PFSK-1 (cell line): ENCODE results near the gene ZNF672.

ENCODE experiments used
- POLR2AphosphoS5 ChIP-seq: IDR thresholded peaks from 2 replicates; pipeline ENCODE4 v1.6.1; 2012; ENCODE audit warnings: low read depth, mild to moderate bottlenecking, control low read depth, low read length, moderate library complexity
- SIN3A ChIP-seq: IDR thresholded peaks from 2 replicates; pipeline ENCODE4 v1.6.1; 2012; ENCODE audit warnings: mild to moderate bottlenecking, low read length, moderate library complexity, borderline replicate concordance; ENCODE audit not compliant: insufficient read depth
- TAF1 ChIP-seq: IDR thresholded peaks from 2 replicates; pipeline ENCODE4 v1.6.1; 2012; ENCODE audit warnings: low read length, control low read depth, borderline replicate concordance; ENCODE audit not compliant: insufficient read depth

DNA sequence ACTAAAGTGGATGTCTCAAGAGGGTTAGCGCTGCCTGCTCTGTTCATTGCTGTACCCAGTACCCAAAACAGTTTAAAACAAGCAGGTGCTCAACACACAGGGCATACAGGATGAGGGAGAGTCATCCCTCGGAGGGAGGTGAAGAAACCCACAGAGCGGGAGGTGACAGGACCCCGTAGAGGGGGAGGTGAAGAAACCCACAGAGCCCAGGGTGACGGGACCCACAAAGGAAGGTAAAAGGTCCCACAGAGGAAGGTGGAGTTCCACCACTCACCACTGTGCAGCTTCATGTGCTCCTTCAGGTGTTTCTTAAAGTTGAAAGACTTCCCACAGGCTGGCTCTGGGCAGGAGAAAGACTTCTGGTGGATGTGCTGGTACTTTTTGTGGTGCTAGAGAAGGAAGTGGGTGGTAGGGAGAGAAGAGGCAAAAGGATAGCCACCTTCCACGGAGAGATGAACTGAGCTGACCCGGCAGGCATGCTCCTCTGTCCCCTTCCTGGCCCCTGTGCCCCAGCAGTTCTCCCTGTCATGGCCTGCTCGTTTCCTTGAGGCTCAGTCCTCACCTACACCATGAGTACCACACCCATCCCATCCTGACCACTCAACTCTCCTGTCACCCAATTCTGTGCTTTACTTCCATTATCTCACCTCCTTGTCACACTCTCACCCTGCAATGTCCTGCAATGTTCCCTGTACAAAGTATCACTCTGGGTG lies 15.8 kb downstream of the ZNF672 start:
- TF ChIP-seq POLR2AphosphoS5 (no peak), TAF1 (no peak), SIN3A (no peak)
